Measurements from ENCODE around the gene SMARCA2.
"Not testable (repeated sequence)": the region's sequence is repeated elsewhere in the genome, so short reads cannot be mapped to it uniquely, and the experiment has no call there.

Gene SMARCA2

GRCh38 chr9:2140600-2141223 is 125.6 kb downstream of the SMARCA2 start:
- in situ Hi-C loops (cut with HindIII; ENCODE audit: low pct_ligation_motif_present, low sequenced_read_pairs): no loop called here

GRCh38 chr9:2142212-2142611 is 127.1 kb downstream of the SMARCA2 start:
- Histone ChIP-seq H3K27ac (no peak overlapping the region), H3K27me3 (replicated peaks) (no peaks in the 10 kb centered on the region), H3K36me3 (replicated peaks) (no peaks in the 10 kb centered on the region), H3K4me3 (ENCODE audit: low read depth, low read length) (no peak overlapping the region)
- no peak for TF ChIP-seq CTCF (IDR thresholded peaks at IDR 0.05; ENCODE audit: low read depth, low read length, missing control alignments)
- in situ Hi-C loops (cut with HindIII; ENCODE audit: low pct_ligation_motif_present, low sequenced_read_pairs): no loop called here
- DNase-seq: no peak

More at GRCh38 chr9:2140600-2141223, 125.6 kb downstream of the SMARCA2 start:
- Histone ChIP-seq H3K27ac (no peak overlapping the region), H3K36me3 (replicated peaks) (no peaks in the 10 kb centered on the region), H3K4me3 (ENCODE audit: low read depth, low read length) (no peak overlapping the region), H3K27me3 (replicated peaks) (no peaks in the 10 kb centered on the region)
- TF ChIP-seq CTCF (IDR thresholded peaks at IDR 0.05; ENCODE audit: low read depth, low read length, missing control alignments): no peak
- no peak for DNase-seq

GRCh38 chr9:2144619-2145018 is 129.5 kb downstream of the SMARCA2 start:
- Histone ChIP-seq H3K36me3 (replicated peaks) (no peaks in the 10 kb centered on the region), H3K27ac (no peak overlapping the region)
- in situ Hi-C loops (cut with HindIII; ENCODE audit: low pct_ligation_motif_present, low sequenced_read_pairs): no loop called here

GRCh38 chr9:2145746-2146145 is 130.6 kb downstream of the SMARCA2 start:
- H3K36me3 ChIP-seq (replicated peaks): no peaks in the 10 kb centered on the region
- no peaks in the 10 kb centered on the region for H3K27me3 ChIP-seq (replicated peaks)
- H3K27ac ChIP-seq: no peak overlapping the region
- no peak for DNase-seq
- TF ChIP-seq CTCF (IDR thresholded peaks at IDR 0.05; ENCODE audit: low read depth, low read length, missing control alignments): no peak
- in situ Hi-C loops (cut with HindIII; ENCODE audit: low pct_ligation_motif_present, low sequenced_read_pairs): no loop called here
- no peak overlapping the region for H3K4me3 ChIP-seq (ENCODE audit: low read depth, low read length)

More at GRCh38 chr9:2144619-2145018, 129.5 kb downstream of the SMARCA2 start:
- Histone ChIP-seq H3K27me3 (replicated peaks) (no peaks in the 10 kb centered on the region), H3K4me3 (ENCODE audit: low read depth, low read length) (no peak overlapping the region)
- TF ChIP-seq CTCF (IDR thresholded peaks at IDR 0.05; ENCODE audit: low read depth, low read length, missing control alignments): no peak
- no peak for DNase-seq

- peak; percentile 39 for TF ChIP-seq CTCF (IDR thresholded peaks at IDR 0.05; ENCODE audit: low read depth, low read length, missing control alignments)
- H3K27me3 ChIP-seq (replicated peaks); H3K27ac ChIP-seq; H3K4me3 ChIP-seq (ENCODE audit: low read depth, low read length); H3K36me3 ChIP-seq (replicated peaks); in situ Hi-C loops (cut with HindIII; ENCODE audit: low pct_ligation_motif_present, low sequenced_read_pairs): not testable (repeated sequence)
- peak; percentile 20 for DNase-seq
Measured at GRCh38 chr9:2146700-2147099, 131.6 kb downstream of the SMARCA2 start.

- Histone ChIP-seq H3K27me3 (replicated peaks) (no peaks in the 10 kb centered on the region), H3K36me3 (replicated peaks) (no peaks in the 10 kb centered on the region), H3K4me3 (ENCODE audit: low read depth, low read length) (no peak overlapping the region), H3K27ac (no peak overlapping the region)
- TF ChIP-seq CTCF (IDR thresholded peaks at IDR 0.05; ENCODE audit: low read depth, low read length, missing control alignments): no peak
- in situ Hi-C loops (cut with HindIII; ENCODE audit: low pct_ligation_motif_present, low sequenced_read_pairs): no loop called here
- no peak for DNase-seq
Measured at GRCh38 chr9:2150338-2150737, 135.2 kb downstream of the SMARCA2 start.

Data from brain microvascular endothelial cell (primary cell).